Effector memory CD8-positive, alpha-beta T cell (primary cell): ENCODE measurements around the gene COL6A2.
"Not testable (repeated sequence)": the region's sequence is repeated elsewhere in the genome, so short reads cannot be mapped to it uniquely, and the experiment has no call there.

Source experiments
- ATAC-seq: fragments of 150-1000 bp; cut with Tn5 transposase; replicated peaks from 2 replicates; pipeline ENCODE4 v1.10.0; 2021; ENCODE audit warnings: mild to moderate bottlenecking, moderate library complexity
- DNase-seq, 3 experiments: peaks; one replicate each; pipeline ENCODE4 v3.0.0; 2021
- H3K27ac Mint-ChIP-seq, 2 donors: one replicate each; pipeline ENCODE4 v1.8.0; 2022; ENCODE audit warnings: mild to moderate bottlenecking in 2 of 2, mixed read lengths in 2 of 2, moderate library complexity in 2 of 2
- H3K27me3 Mint-ChIP-seq, 2 donors: one replicate each; pipeline ENCODE4 v1.8.0; 2022; ENCODE audit warnings: mixed read lengths in 2 of 2
- H3K36me3 Mint-ChIP-seq: one replicate; pipeline ENCODE4 v1.8.0; 2022; ENCODE audit warnings: mild to moderate bottlenecking, moderate library complexity, mixed read lengths; ENCODE audit not compliant: insufficient read depth
- H3K4me1 Mint-ChIP-seq, 2 donors: one replicate each; pipeline ENCODE4 v1.8.0; 2022; ENCODE audit warnings: low read depth in 2 of 2, mixed read lengths in 2 of 2
- H3K4me3 Mint-ChIP-seq, 2 donors: one replicate each; pipeline ENCODE4 v1.8.0; 2022; ENCODE audit warnings: mild to moderate bottlenecking in 2 of 2, mixed read lengths in 2 of 2, moderate library complexity in 2 of 2
- H3K9me3 Mint-ChIP-seq, 2 donors: one replicate each; pipeline ENCODE4 v1.8.0; 2022; ENCODE audit warnings: mixed read lengths in 2 of 2

Gene COL6A2

DNA sequence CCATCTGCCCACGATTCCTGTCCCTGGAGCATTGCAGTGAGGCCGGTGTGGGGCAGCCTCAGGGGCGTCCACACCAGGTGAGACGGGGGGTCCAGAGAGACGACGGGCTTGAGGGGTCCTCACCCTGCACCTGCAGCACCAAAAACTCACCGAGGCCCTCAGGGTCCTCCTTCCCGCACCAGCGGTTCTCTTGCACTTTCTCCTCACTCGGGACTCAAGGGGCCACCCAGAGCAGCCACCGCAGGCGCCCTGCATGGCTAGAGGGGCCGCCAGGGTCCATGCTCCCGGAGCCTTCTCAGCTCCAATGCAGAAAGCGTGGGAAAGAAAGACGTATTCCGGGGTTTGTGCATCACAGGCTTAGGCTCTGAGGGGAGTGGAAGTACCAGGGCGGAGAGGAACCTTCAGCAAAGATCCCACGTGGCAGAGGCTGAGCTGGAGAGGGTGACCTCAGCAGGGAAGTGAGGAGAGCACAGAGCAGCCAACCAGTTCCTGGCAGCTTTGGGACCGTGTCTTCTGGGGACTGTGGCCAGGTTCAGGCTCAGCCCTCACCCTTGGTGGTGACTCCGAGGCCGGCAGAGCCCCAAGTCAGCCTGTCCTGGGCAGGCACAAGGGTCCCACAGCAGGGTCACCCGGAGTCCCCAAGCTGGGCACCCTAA lies 19.5 kb upstream of the COL6A2 start:
- H3K4me3 Mint-ChIP-seq = no peak overlapping the region

DNA sequence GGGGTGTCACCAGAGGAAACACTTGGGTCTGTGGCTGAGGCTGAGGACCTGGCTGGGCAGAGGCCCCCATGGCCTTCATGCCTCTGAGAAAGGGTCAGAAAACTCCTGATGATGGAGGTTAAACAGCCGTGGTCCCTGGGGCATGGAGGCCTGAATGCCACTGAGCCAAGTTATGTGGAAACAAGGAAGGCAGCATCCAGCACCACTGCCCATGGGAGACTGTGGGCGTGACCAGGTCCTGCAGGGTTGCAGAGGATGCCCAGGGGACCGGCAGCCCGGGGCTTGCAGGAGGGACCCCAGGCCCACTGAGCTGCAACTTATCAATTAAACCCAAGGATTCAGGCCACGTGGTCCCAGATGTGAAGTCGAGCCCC lies 18.9 kb upstream of the COL6A2 start:
- DNase-seq (no peak), ATAC-seq (no peak)
- Mint-ChIP-seq H3K4me1 (no peaks in the 10 kb centered on the region), H3K27ac (no peak overlapping the region), H3K36me3 (no peaks in the 10 kb centered on the region), H3K4me3 (no peak overlapping the region), H3K9me3 (no peaks in the 10 kb centered on the region), H3K27me3 (peaks cover 28 to 56% of the 10 kb centered on the region in 2 donors)

More for the DNA sequence above, 19.5 kb upstream of the COL6A2 start:
- no peaks in the 10 kb centered on the region for H3K36me3 Mint-ChIP-seq
- no peaks in the 10 kb centered on the region for H3K4me1 Mint-ChIP-seq
- H3K9me3 Mint-ChIP-seq = no peaks in the 10 kb centered on the region
- peaks cover 28 to 56% of the 10 kb centered on the region in 2 donors for H3K27me3 Mint-ChIP-seq
- no peak overlapping the region for H3K27ac Mint-ChIP-seq
- ATAC-seq (no peak), DNase-seq (no peak)

DNA sequence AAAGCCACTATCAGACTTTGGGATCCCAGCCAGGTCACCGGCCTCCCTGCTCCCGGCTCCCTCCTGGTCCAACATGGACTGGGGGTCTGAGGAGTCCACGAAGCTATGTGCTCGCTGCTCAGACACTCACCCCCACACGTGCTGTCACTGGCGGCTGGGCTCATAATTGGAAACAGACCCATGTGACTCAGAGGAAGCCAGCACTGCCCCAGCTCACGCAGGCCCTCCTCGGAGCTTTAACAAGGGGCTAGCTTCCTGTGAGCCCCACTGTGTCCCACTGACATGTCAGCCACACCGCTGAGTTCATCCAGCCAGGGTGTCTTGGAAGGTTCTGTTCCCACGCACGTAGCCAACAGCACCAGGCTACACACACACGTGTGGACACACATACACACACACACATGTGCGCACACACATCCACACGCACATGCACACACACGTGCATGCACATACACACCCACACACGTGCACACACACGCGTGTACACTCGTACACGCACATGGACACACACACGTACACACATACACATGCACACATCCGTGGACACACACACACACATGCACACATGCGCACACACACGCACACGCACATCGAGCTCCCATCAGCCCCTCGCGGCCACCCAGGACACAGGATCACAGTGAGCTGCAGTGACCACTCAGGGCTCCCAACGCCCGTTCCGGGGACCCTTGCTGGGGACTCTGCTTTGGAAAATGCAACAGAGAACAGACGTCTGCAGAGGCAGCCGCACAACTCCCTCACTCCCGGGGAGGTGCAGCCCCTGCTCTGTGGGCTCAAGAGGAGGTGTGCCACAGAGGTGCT lies 18.4 kb upstream of the COL6A2 start:
- Mint-ChIP-seq H3K4me3 (no peak overlapping the region), H3K4me1 (no peaks in the 10 kb centered on the region), H3K27me3 (peaks cover 28 to 56% of the 10 kb centered on the region in 2 donors), H3K9me3 (no peaks in the 10 kb centered on the region), H3K36me3 (no peaks in the 10 kb centered on the region), H3K27ac (no peak overlapping the region)
- no peak for ATAC-seq
- no peak for DNase-seq

DNA sequence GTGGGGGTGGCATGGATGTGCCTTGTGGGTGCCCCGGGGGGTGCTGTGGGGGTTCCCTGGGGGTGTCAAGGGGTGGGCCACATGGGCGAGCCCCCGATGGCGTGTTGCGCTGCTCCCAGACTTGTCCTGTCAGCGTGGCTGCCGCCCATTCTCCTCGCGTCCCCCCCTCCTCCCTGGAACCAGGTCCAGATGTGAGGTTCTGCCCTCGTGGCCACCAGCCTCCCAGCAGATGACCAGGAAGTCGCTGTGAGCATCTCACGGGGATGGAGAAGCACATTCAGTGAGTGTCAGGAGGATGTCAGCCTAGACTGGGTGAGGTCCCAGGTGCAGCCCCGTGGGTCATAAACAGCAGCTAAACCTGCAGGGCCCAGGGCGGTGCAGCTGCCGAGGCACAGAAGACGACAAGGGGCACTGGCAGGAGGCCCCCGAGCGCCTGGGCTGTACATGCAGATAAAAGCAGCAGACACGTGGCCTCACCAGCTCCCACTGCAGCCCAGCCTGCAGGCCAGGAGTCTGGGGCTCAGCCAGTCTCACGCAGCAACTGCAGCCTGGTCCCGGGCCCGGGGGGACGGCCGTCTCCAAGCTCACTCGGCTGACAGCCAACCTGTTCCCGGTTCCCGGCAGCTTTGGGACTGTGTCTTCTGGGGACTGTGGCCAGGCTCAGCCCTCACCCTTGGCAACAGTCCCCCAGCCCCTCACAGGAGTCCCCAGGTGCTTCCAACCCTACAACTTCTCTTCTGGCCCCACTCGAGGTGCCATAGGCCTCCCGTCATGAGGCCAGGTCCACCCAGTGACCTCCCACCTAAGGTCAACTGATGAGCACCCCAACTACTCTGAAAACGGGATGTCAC lies 17.5 kb upstream of the COL6A2 start:
- DNase-seq (no peak), ATAC-seq (no peak)
- H3K27ac Mint-ChIP-seq = no peak overlapping the region
- H3K27me3 Mint-ChIP-seq = peaks cover 22 to 49% of the 10 kb centered on the region in 2 donors
- no peaks in the 10 kb centered on the region for H3K4me1 Mint-ChIP-seq
- no peak overlapping the region for H3K4me3 Mint-ChIP-seq
- H3K36me3 Mint-ChIP-seq = no peaks in the 10 kb centered on the region
- no peaks in the 10 kb centered on the region for H3K9me3 Mint-ChIP-seq

DNA sequence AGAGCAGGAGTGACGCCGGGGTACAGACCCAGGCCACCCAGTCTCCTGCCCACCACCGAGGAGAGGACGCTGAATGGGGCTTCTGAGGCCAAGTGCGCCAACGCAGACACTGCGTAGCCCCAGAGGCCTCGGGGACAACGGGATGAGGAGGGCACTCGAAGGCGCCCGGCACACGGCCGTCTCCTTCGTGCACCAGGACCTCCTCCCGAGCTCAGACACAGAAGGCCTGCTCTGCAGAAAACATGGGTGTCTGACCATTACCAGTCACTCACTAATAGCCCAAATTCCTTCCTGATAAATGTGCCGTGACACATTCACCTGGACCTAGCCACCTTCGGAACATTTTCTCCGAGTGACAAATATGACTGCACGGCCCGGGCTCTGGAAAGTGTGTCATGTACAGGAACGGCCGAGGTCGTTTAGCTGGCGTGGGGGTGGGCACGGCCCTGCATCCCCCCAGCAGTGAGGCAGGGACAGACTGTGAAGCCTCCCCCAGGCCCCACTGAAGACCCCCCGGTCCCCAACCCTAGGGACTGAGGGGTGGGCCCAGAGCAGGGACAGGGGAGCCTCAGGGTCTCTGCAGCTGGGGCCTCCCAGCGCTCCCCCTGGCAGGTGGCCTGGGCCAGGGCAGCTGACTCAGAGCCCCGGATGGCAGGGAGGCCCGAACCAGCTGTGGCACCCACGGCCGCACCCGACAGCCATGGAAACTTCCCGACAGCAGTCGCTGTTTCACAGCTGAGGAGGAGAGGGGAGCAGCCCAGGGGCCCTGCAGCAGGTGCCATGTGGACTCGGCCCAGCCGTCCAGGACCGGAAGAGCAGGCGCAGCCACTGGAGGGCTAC lies 16.7 kb upstream of the COL6A2 start:
- Mint-ChIP-seq H3K27ac (no peak overlapping the region), H3K4me1 (no peaks in the 10 kb centered on the region), H3K4me3 (no peak overlapping the region), H3K9me3 (no peaks in the 10 kb centered on the region), H3K36me3 (no peaks in the 10 kb centered on the region), H3K27me3 (peaks cover 14 to 41% of the 10 kb centered on the region in 2 donors)
- DNase-seq (no peak), ATAC-seq (no peak)

DNA sequence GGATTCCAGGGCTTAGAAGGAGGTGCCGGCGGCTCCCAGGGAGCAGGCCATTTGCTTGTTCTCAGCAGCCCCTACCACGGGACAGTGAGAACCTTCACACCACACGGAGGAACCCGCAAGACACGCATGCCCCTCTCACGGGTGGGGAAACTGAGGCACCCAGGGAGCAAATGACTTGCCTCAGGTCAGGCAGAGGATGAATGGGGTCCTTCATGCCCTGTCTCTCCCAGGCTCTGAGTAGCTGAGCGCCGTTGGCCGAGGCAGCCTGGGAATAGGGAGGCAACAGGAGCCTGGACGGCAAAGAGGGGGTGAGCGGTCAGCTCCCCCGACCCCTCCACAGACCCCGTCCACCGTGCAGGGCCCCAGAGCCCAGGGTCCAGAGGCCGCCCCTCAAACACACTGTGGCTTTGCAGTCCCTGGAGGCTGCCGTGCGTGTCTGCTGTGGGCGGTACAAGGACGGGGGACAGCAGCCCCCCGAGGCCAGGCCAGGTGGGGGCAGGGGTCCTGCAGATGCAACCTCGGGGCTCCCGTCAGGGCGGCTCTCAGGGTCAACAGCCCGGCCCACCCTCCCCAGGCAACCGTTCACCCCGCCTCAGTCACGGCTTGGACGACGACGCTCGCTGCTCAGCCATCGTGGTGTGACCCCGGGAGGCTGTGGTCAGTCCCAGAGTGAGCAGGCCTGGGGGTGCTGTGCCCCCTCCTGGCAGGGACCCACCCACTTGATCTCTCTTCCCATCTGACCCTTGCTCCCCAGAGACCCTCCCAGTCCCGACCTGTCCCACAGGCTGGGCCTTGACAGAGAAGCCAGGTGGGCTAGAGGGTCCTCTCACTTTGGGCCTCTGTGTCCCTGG lies 15.8 kb upstream of the COL6A2 start:
- H3K4me3 Mint-ChIP-seq = no peak overlapping the region
- DNase-seq = no peak
- H3K36me3 Mint-ChIP-seq = no peaks in the 10 kb centered on the region
- H3K4me1 Mint-ChIP-seq = no peaks in the 10 kb centered on the region
- peaks cover 0 to 3% of the 10 kb centered on the region in 2 donors for H3K9me3 Mint-ChIP-seq
- no peak for ATAC-seq
- H3K27me3 Mint-ChIP-seq = peaks cover 12 to 32% of the 10 kb centered on the region in 2 donors
- H3K27ac Mint-ChIP-seq = no peak overlapping the region

DNA sequence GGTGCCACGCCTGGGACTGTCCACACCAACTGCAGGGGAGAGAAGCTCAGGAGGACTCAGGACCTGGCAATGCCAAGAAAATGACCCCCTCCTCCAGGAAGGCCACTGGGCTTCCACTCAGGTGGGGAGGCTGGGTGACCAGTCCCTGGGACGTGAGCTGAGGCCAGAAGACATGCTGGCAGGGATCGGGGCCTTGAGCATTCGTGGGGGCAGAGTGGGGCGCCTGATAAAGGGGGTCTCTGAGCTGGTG lies 15.3 kb upstream of the COL6A2 start:
- no peaks in the 10 kb centered on the region for H3K36me3 Mint-ChIP-seq
- ATAC-seq (no peak), DNase-seq (no peak)
- H3K4me3 Mint-ChIP-seq = no peak overlapping the region
- H3K9me3 Mint-ChIP-seq = peaks cover 0 to 3% of the 10 kb centered on the region in 2 donors
- no peaks in the 10 kb centered on the region for H3K4me1 Mint-ChIP-seq
- peaks cover 12 to 30% of the 10 kb centered on the region in 2 donors for H3K27me3 Mint-ChIP-seq
- no peak overlapping the region for H3K27ac Mint-ChIP-seq

DNA sequence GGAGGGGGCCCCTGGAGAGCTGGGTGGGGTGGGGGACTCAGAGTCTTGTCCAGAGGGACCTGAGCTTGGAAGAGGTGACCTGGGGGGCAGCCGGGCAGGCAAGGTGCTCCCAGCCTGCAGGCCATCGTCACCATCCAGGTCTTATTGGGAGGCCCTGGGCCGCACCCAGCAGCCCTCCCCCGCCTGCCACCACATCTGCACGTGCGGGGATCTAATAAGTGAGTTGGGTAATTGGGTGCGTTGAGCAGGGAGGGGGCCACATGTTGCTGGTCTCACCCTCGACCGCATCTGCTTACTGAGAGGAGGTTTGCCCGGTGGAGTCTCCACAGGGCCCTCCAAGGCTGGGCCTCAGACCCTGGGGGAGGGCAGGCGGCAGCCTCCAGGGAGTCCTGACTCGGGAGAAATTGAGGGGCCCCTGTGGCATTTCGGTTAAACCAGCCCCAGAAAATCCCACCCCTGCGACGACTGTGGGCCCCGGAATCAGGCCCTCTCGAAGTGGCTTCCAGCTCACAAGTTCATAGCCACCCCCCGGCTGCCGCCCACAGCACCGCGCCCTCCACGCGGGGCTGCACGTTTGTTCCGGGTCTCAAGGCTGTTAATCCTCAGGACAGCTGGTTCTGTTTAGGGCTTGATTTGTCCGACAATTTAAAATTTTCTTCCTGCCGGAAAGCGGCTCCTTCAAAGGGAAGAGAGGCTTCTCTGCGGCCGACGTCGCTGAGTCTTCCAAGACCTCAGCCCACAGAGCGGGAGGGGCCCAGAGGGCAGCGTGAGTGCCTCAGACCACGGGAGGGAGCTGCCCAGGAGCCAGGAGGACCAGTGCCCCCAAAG lies 14.7 kb upstream of the COL6A2 start:
- Mint-ChIP-seq H3K4me3 (no peak overlapping the region), H3K27me3 (peaks cover 9 to 24% of the 10 kb centered on the region in 2 donors), H3K27ac (no peak overlapping the region), H3K36me3 (no peaks in the 10 kb centered on the region), H3K9me3 (peaks cover 0 to 3% of the 10 kb centered on the region in 2 donors), H3K4me1 (no peaks in the 10 kb centered on the region)
- ATAC-seq (no peak), DNase-seq (no peak)

DNA sequence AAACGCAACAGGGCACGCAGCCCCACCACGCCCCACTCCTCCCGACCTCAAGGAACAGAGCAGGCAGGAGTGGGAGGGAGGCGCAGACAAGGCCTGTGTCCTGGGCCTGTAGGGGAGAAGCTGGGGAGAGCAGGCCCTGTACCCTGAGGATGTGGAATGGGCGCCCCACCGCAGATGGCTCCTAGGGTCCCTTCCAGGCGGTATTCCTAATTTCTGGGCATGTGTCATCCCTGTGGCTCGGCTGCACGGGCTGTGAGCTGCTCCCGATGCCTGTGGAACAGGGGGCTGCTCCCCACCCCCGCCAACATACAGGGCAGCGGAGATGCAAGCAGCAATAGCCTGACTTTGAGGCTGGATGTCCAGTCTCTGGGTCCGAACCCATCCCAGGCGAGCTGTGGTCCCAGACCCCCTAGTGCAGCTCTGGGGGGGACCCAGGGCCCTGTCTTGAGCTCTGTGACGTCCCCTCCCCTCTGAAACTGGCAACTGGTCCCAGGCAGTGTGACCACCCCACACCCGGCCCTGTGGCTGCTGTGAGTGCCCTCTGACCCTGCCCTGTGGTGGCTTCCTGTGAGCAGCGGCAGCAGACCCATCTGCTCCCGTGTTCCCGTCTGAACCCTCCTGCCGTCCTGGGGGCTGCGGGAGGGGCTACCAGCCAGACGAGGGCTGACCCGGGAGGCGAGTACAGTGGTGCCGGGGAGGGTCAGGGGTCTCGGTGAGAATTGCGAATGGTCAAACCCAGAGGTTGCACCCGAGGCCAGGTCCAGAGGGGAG lies 13.9 kb upstream of the COL6A2 start:
- H3K27ac Mint-ChIP-seq = no peak overlapping the region

DNA sequence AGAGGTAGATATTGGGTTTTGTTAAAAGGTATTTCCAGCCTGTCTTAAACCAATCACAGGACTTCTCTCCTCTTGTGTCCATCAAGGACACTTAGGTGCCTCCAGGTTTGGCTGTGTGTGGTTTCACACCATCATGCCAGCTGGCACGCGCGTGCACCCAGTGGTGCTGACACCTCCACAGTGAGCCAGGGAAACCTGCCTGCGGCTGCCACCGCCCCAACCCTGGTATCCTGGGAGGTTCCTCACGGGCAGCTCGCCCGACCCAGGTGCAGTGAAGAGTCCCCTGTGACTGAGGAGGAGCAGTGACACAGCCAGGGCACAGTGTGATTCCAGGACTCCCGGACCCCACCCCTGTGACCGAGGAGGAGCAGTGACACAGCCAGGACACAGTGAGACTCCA lies 13.2 kb upstream of the COL6A2 start:
- Mint-ChIP-seq H3K27me3 (peaks cover 5 to 17% of the 10 kb centered on the region in 2 donors), H3K36me3 (no peaks in the 10 kb centered on the region), H3K4me3 (no peak overlapping the region), H3K4me1 (no peaks in the 10 kb centered on the region), H3K9me3 (peaks cover 3 to 6% of the 10 kb centered on the region in 2 donors), H3K27ac (no peak overlapping the region)
- DNase-seq = no peak
- ATAC-seq = no peak

More for the DNA sequence above, 13.9 kb upstream of the COL6A2 start:
- H3K36me3 Mint-ChIP-seq = no peaks in the 10 kb centered on the region
- no peaks in the 10 kb centered on the region for H3K4me1 Mint-ChIP-seq
- DNase-seq (no peak), ATAC-seq (no peak)
- H3K27me3 Mint-ChIP-seq = peaks cover 5 to 17% of the 10 kb centered on the region in 2 donors
- H3K4me3 Mint-ChIP-seq = no peak overlapping the region
- peaks cover 0 to 3% of the 10 kb centered on the region in 2 donors for H3K9me3 Mint-ChIP-seq

DNA sequence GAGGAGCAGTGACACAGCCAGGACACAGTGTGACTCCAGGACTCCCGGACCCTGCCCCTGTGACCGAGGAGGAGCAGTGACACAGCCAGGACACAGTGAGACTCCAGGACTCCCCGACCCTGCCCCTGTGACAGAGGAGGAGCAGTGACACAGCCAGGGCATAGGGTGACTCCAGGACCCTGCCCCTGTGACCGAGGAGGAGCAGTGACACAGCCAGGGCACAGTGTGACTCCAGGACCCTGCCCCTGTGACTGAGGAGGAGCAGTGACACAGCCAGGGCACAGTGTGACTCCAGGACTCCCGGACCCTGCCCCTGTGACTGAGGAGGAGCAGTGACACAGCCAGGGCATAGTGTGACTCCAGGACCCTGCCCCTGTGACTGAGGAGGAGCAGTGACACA lies 12.7 kb upstream of the COL6A2 start:
- H3K9me3 Mint-ChIP-seq = peaks cover 5 to 11% of the 10 kb centered on the region in 2 donors
- ATAC-seq, H3K4me3 Mint-ChIP-seq, DNase-seq, H3K4me1 Mint-ChIP-seq, H3K27ac Mint-ChIP-seq, H3K36me3 Mint-ChIP-seq: not testable (repeated sequence)
- H3K27me3 Mint-ChIP-seq = peaks cover 5 to 17% of the 10 kb centered on the region in 2 donors
